NCI-H146 treated with DMSO at 0.1 percent for 48 hours (cell line): ENCODE measurements around the gene AKAP13.

ENCODE experiments used
- DNase-seq: peaks from one replicate; lab custom pipeline; 2025; ENCODE audit not compliant: unreplicated experiment; lab: John Stamatoyannopoulos, UW

AKAP13 gene

DNA sequence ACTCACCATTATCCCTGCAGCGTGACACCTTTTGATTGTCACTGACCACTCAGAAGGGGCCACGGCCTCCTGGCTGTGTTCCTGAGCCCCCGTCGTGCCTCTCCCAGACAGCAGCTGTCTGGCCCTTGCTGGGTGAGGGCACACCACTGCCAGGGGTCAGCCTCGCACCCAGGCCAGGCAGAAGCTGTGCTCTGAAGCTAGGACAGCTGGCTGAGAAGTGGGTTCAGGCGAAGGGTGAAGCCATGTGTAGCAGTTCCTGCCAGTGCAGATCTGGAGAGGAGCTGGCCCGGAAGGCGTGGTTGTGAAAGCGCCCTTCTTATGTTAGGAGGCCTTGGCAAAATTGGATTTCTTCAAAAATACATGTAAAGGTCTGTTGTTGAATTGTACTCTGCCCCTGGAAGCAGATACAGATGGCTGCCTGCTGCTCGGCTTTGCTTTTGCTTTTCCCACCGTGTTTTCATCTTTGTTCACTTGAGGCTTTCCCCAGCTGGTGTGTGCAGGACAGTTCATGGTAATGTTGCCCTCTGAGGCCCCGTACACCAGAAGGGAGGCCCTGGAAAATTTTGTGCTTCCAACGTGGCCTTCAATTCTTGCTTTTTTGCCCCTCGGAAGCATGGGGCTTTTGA lies 365.2 kb downstream of the AKAP13 start:
- no peak for DNase-seq

DNA sequence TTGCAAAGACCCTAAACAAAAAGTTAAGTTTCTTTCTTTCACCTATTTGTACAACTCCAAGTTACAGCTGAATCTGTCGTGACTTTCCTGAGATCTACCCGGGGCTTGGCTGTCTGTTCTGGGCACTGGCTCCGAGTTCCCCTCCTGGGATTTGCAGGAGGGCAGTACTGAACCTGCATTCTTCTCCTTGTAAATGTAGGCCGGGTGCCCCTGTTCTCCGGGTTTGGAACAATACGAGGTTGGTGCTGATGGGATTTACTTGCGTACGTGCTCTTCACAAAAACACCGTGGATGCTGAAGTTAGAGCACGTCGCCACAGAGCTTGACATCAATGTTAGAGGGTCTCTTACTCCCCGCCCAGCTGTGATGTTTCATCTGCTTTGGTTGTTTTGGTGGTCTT lies 366.2 kb downstream of the AKAP13 start:
- no peak for DNase-seq

DNA sequence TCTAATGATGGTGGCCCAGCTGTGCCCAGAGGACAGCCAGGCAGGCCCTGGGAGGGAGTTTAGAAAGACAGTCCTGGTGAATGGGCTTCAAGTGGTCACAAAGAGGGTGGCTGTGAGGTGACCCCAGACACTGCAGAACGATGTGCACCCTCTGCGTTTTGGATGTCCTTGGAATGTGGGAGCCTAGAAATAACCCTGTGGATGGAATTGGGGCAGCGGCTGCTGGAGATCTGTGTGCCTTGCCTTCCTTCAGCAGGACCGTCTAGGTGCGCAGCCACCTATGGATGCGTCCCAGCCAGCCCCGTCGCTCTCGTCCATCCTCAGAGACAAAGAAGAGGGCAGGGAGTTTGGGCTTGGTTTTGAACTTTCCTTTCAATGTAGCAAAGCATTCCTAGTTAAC lies 367.8 kb downstream of the AKAP13 start:
- DNase-seq = no peak

DNA sequence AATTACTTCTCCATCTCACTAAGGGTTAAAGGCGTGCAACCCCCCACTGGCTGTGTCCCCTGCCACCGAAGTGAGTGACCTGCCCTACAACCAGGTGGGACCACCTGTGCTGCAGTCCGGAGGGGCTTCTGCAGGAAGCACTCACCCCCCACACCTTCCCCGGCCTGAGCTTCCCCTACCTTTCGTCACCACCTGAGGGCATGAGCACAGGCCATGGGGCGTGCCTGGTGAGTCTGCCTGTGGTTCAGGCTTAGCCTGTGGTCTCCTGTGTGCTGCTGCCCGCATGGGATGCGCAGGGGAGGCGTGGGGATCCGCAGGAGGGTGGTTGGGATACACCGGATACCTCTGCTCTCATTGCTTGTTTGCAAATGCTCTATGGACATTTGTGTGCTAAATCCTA lies 368.3 kb downstream of the AKAP13 start:
- DNase-seq = no peak

DNA sequence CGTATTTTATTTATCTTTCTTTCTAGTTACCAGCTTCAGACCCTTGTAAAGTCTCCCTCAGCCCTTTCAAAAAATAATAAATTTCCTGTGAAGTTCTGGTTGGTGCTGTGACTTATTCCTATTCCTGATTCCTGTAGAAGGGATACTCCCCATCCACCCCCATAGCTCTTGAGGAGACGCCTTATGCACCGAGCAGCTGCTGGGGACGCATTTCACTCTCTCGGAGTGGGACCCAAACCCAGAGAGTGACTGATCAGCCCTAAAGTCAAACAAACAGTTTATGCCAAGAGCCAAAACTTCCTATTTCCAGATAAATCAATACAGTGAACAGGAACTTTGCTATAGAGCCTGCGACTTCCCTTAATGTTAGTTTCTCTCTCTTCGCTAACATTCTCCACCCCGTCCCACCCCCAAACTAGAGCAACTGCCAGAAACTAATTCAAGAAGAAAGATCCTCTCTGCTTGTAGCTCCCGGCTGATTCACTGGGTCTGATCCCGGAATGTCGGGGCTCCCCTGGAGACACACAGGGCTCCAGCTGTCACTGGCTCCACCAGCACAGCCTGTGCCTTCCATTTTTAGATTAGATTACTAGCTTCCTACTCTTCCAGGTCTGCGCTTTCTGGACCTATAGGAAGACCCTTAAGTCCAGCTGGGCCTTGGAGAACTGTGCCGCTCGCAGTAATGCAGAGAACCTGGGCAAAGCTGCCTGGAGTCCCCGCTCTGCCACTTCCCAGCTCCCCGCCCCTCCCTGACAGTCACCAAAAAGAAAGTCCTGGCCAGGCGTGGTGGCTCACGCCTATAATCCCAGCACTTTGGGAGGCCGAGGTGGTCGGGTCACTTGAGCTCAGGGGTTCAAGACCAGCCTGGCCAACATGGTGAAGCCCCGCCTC lies 369.1 kb downstream of the AKAP13 start:
- DNase-seq = no peak

DNA sequence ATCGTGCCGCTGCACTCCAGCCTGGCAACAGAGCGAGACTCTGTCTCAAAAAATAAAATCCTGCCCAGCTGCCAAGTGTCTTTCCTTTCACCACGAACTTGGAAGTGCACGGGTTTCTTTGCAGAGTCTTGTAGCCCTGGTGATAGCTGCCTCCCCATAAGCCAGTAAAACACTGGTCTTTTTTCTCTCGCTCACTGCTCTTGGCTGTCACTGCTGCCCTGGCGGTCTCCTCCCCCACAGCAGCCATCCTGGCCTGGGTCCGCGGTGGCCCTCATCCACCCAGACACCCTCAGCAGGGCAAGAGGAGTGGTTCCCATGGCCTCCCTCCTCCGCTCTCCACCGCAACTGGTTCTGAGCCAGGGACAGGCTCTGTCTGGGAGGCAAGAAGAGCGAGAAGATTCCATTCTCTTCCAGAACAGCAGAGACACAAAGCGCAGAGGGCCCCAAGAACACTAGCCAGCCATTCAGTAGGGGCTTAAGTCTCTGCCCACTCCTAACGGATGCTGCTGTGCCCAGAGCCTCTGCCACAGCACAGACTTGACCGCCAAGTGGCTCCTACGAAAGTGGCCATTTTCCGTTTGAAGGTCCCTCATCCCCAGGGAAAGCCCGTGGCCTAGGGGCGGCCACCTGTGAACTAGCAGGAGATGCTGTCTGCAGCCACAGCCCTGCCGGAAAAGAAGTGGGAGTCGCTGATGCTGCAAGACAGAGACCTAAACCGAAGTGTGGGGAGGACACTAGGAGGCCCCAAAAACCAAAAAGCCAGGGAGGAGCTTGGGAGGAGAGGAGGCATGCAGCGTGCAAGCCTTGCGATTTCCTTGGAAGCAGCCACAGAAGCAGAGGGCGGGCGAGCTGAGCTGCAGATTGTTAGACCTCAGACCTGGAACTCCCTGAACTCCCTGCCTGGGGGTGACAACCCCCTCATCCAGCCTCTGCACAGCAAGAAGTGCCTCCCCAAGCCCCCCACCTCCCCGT lies 370.2 kb downstream of the AKAP13 start:
- no peak for DNase-seq

DNA sequence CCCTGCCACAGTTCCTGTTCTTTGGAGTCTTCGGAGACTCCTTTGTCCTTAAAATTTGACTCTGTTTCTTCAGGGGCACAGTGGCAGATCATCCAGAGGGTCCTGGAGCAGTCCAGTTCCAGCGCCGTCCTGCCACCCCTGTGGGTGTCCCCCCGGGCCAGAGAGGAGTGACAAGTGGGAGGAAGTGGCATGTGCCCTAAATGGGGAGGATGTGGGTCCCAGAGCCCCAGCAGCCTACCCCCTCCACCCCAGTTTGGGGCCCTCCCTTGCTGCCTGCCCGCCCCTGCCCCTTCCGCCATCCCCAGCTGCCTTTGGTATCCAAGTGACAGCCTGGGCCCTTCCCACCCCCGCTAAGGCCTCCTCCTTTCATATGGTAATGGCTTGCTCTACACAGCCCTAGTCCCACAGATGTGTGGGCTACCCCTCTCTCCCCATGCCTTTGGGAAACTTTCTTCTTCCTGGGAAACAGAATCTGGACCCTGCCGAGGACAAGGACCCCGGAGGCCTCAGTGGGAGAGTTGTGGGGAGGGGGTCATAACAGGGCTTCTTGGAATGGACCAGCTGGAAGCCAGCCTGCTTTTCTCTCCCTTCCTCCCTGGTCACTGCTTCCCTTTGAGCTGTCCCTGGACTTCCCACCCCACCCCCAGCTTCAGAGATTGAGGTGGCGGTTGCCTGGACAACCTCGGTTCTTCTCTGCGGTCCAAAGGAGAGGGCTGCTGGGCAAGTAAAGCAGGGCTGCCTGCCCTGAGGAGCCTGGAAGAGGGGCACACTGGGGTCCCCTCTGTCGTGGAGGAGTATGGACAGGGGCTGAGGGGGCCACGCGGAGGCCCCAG lies 371.1 kb downstream of the AKAP13 start:
- DNase-seq = no peak

DNA sequence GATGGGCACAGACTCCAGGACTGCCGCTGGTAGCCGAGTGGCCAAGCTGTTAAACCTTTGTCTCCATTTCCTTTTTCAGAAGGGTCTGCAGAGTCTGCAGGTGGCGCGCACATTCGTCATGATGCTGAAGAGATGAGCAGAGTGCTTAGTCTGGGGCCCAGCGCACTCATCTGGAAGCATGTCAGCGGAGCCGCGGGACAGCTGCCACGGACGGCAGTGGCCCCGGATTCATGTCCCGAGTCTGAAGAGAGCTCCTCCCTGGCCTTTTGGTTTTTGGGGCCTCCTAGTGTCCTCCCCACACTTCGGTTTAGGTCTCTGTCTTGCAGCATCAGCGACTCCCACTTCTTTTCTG lies 371.7 kb downstream of the AKAP13 start:
- DNase-seq = no peak

DNA sequence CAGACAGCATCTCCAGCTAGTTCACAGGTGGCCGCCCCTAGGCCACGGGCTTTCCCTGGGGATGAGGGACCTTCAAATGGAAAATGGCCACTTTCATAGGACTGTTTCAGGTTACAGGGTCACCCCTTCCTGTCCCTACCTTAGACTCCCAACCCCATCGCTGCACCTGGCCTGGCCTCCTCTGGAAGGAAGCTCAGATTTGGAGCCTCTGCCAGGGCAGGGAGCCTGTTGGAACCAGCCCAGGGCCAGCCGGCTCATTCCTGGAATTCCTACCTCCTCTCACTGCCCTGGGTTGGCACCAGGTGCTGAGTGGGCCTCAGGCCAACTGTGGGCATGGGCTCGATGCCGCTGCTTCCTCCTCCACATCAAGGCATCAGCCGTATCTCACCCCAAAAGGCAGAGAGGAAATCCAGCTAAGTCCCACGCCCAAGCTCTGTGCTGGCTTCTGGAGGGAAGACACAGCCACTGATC lies 372.1 kb downstream of the AKAP13 start:
- no peak for DNase-seq

DNA sequence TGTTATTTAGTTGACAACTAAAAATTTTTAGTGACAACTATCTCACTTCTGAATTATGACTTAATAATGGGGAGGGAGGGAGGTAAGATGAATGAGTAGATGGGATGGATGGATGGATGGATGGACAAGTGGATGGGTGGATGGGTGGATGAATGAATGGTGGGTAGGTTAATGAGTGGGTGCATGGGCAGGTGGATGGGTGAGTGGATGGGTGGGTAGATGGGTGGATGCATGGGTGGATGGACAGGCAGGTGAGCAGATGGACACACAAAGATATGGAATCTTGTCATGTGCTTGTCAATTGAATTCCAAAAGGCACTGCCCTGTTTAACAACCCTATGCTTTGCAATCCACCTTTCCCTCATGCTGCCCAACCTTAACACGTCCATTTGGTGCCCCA lies 372.9 kb downstream of the AKAP13 start:
- no peak for DNase-seq

DNA sequence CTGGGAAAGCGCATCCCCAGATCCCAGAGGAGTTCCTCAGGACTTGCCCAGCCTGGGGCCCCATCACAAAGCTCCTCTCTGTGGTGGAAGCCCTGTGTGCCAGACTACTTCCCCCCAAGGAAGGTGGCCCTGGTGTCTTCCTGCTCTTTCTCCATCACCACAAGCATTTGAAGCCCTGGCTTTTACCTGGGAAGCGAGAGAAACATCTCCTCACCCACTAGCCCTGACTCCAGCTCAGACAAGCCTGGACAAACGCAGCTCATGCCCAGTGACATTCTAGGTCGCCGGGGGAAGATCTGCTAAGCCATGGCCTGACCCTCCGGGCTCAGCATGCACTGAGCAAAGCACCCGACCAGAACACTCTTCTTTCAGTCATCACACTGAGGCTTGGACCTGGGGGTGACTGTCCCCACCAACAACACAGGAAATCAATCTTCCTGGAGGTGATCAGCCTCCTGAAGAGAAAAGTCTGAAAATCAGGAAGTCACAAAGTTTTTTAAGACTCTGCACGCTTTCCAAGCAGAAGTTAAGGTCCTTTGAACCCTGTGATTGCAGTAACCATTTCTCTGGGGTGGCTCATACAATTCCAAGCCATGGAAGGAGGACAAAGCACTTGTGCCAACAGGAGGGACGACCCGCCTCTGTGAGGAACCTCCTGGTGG lies 373.5 kb downstream of the AKAP13 start:
- DNase-seq = no peak

DNA sequence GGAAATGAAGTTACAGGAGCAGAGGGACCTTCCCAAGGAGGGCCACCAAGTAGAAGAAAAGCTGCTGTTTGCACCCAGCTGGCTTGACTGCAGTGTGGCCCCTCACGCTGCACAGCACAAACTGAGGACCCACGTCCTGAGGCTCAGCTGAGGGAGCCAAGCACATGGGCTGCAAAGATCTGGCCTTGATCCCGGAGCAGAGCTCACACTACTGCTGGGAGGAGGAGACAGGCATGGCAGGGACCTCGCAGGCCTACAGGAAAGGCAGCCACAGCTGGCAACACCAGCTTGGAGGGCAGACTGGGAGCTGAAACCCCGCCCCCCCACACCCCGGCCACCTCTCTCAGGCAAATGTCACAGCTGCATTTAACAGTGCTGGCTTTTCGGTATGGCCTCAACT lies 374.6 kb downstream of the AKAP13 start:
- no peak for DNase-seq

DNA sequence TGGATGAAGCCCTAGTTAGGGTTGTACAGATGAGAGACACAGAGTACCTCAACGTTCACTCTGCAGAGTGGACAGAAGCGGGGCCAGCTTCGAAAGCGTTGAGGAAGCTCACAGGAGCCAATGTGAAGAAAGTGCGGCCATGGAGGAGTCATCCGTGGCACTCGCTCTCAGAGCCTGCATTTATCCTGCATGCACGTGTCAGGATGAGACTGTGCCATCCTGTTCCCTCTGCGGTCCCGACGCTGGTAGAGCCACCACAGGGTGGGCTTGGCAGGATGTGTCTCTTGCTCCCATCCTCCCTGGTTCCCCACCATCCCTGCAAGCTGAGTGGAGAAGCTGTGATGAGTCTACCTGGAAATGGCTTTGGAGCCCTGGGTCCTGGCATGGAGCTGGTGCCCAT lies 375.1 kb downstream of the AKAP13 start:
- no peak for DNase-seq

DNA sequence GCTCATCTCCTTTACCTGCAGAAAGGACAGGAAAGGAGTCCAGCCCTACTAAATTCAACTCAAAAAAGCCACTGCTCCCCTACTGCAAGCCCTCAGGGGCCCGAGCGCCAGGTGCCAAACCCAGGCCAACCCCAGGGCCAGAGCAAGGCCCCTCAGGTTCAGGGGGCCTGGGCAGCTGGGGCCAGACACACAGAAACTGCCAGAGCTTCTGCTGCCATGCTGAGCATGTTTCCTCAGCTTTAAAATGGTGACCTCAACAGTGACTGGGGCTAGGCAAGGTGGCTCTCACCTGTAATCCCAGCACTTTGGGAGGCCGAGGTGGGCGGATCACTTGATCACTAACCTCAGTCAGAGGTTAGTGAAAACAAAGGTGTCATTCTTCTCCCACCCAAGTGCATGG lies 375.5 kb downstream of the AKAP13 start:
- DNase-seq = no peak

DNA sequence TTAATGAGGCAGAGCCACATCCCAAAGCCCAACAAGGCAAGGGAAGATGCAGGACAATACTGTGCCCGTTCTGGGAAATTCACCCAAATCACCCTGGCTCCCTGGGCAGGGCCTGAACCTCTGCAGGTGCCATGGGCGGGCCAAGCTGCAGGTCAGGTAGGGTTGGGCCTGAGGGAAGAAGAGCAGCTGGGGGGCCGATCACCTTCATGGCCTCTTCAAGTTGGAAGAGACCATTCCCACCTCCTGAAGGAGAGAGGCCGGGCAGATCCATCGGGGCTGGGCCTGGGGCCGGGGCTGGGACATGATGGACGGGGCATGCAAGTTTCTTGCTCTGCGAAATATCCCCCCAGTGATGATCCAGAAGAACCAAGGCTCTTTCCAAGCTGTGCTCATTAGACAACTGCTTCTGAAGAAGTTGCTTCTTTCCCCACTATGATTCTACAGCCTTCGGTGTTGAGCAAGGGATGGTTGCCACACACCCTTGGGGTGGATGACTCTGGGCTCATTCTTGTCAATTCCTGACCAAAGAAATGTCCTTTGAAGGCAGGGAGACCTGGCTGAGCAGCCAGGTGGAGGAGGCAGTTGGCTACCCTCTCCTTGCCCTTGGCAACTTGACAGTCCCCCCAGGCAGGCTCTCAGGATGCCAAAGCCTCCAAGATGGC lies 376.1 kb downstream of the AKAP13 start:
- DNase-seq = no peak

DNA sequence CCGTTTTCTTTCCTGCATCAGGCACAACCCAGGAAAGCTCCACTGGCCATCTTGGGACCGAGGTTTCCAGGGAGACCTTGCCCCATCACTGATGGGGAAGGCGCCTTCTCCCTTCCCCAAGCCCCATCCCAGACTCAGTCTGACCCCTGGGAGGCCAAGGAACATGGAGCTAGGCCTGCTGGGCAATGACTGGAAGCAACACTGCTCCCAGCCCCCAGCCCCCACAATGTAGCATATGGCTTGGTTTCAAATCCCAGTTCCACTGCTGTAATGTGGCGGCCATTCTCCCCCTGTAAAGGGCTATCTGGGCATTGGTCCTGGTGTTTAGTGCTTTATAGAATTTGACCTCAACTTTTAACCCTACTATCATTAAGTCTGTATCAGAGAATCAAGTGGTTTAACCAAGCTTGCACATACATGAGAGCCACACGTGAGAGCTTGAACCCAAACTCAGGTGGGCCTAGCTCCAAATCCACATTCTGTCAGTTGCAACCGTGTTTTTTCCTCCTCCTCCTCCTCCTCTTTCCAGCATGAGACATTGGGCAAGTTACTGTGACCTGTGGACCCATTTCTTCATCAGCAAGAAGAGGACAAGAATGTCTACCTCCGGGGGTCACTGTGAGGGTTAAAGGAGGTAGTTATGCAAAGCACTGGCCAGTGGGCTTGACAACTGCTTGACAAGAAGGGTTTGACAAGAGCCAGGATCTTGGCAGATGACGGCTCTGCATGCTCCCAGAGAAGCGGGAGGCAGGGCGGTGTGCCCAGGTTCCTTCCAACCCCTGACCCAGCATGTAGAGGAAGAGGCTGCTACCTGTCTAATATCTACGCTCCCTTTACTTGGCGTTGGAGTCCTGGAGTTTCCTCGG lies 376.9 kb downstream of the AKAP13 start:
- no peak for DNase-seq

DNA sequence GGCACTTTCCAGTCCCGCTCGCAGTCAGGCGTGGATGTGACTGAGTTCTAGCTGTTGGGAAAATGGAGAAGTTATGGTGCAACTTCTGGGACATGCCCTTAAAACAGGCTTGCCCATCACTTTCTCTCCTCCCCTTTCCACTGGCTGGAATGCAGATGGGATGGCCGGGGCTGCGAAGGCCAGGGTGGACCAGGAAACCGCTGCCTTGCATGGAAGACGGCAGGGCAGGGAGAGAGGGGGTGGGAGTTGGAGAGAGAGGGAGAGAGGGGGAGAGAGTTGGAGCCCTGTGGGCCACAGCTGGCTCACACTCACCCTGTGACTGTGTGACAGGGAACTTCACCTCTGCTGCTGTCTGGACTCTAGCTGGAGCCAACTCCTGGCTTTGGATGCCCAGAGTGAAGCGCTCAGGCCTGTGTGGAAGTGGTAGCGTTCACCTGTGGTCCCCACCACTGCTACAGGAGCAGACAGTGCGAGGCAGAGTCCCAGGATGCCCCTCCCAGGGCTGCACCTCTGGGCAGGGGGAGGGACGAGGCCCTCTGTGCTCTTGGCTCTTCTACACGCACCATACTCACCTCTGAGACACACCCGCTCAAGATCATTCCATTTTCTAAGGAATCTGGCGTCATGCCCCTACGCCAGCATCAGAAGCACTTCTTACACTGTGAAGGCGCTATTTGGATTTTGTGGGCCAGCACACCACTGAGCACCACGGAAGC lies 377.7 kb downstream of the AKAP13 start:
- DNase-seq = no peak

DNA sequence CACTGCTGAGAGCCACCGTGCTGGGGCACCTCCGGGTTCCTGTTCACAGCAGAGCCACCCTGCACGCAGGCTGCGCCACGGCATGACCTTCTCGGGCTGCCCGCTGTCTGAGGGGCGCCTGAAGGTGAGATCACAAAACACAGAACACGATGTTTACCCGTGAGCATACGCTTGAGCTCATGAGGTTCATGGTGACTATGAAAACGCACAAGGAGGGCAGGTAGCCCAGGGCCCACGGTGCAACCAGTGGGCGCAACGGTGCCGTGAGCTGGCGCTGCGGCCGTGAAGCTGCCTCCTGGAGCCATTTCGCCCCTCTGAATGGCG lies 378.2 kb downstream of the AKAP13 start:
- no peak for DNase-seq
